ENCODE measurements around the gene MROH2A.

MROH2A gene

GRCh38 chr2:233773854-233774253 is 4.3 kb upstream of the MROH2A start:
- no peaks in the 10 kb centered on the region for H3K36me3 ChIP-seq (ENCODE audit: control insufficient read depth, low read length)

DNA sequence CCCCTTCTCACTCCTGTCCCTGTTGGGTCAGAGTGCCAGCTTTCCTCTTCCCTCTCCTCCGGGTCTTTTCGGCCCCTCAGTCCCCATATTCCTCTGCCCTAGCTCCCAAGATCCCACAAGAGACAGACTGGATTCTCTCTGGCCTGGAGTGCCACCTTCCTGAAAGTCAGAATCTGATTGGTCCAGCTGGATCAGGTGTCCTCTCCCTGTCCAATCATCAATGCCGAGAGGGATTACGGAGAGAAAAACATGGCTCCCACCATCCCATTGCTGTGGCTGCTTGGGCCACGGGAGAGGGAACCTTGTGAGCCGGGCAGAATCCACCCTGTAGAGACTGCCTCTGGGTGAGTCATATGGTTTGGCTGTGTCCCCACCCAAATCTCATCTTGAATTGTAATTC is 2.7 kb upstream of the MROH2A start:
- Histone ChIP-seq H3K4me3 (ENCODE audit: low read length) (no peak overlapping the region), H3K9me2 (replicated peaks; ENCODE audit: control insufficient read depth, low read length) (no peaks in the 10 kb centered on the region), H3K9me3 (ENCODE audit: control insufficient read depth, insufficient read depth, low read length) (peaks cover 2% of the 10 kb centered on the region; the same call in 1 of the 2 replicates)

More at GRCh38 chr2:233773854-233774253, 4.3 kb upstream of the MROH2A start:
- Histone ChIP-seq H3K4me3 (ENCODE audit: low read length) (no peak overlapping the region), H3K9me2 (replicated peaks; ENCODE audit: control insufficient read depth, low read length) (no peaks in the 10 kb centered on the region), H3F3A (ENCODE audit: control insufficient read depth, insufficient read depth) (no peaks in the 10 kb centered on the region), H4K20me1 (ENCODE audit: control insufficient read depth, insufficient read depth, low read depth, low read length) (no peaks in the 10 kb centered on the region), H3K27ac (ENCODE audit: low read depth, low read length) (no peak overlapping the region), H3K4me1 (ENCODE audit: control insufficient read depth, low read length) (no peaks in the 10 kb centered on the region), H3K4me2 (ENCODE audit: low read length) (no peak overlapping the region), H3K27me3 (ENCODE audit: control insufficient read depth, low read length) (no peaks in the 10 kb centered on the region), H3K79me2 (ENCODE audit: control insufficient read depth, low read length) (no peaks in the 10 kb centered on the region), H3K9me3 (ENCODE audit: control insufficient read depth, insufficient read depth, low read length) (peaks cover 2% of the 10 kb centered on the region; the same call in 1 of the 2 replicates)
- TF ChIP-seq EZH2phosphoT487 (IDR thresholded peaks at IDR 0.05; ENCODE audit: borderline replicate concordance, low read length) (no peak), CTCF (IDR thresholded peaks at IDR 0.05; ENCODE audit: low read depth, low read length, poor library complexity, severe bottlenecking) (no peak)

DNA sequence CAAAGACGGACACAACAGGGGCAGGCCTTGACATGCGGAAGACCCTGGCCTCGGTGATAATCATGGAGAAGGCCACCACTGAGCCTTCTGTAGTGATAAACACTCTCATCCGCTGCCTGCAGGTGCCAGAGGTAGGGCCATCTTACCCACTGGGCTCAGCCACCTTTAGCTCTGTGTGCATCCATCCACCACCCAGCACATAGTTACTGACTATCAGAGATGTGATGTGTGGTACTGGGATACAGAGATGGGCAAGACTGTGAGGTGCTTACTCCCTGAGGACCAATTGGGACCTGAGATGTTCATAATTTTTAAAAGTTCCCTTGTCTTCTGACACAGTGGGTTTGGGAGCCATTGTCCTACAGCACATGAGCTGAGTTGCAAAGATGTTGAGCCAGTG is 1.6 kb downstream of the MROH2A start:
- peaks cover 2% of the 10 kb centered on the region; the same call in 1 of the 2 replicates for H3K9me3 ChIP-seq (ENCODE audit: control insufficient read depth, insufficient read depth, low read length)
- no peaks in the 10 kb centered on the region for H3K9me2 ChIP-seq (replicated peaks; ENCODE audit: control insufficient read depth, low read length)
- no peak overlapping the region for H3K4me2 ChIP-seq (ENCODE audit: low read length)
- H3K27me3 ChIP-seq (ENCODE audit: control insufficient read depth, low read length) = 0 out of 2 replicates have a peak, but pooled peaks cover 2% of the 10 kb centered on the region
- no peaks in the 10 kb centered on the region for H3K79me2 ChIP-seq (ENCODE audit: control insufficient read depth, low read length)
- TF ChIP-seq CTCF (IDR thresholded peaks at IDR 0.05; ENCODE audit: low read depth, low read length, poor library complexity, severe bottlenecking) = no peak
- TF ChIP-seq EZH2phosphoT487 (IDR thresholded peaks at IDR 0.05; ENCODE audit: borderline replicate concordance, low read length) = no peak
- H3K27ac ChIP-seq (ENCODE audit: low read depth, low read length) = no peak overlapping the region
- no peaks in the 10 kb centered on the region for H3K4me1 ChIP-seq (ENCODE audit: control insufficient read depth, low read length)
- H4K20me1 ChIP-seq (ENCODE audit: control insufficient read depth, insufficient read depth, low read depth, low read length) = no peaks in the 10 kb centered on the region
- no peak overlapping the region for H3K4me3 ChIP-seq (ENCODE audit: low read length)
- no peaks in the 10 kb centered on the region for H3F3A ChIP-seq (ENCODE audit: control insufficient read depth, insufficient read depth)
- no peaks in the 10 kb centered on the region for H3K36me3 ChIP-seq (ENCODE audit: control insufficient read depth, low read length)

More for the DNA sequence above, 2.7 kb upstream of the MROH2A start:
- Histone ChIP-seq H3K27ac (ENCODE audit: low read depth, low read length) (no peak overlapping the region), H3F3A (ENCODE audit: control insufficient read depth, insufficient read depth) (no peaks in the 10 kb centered on the region), H3K4me1 (ENCODE audit: control insufficient read depth, low read length) (no peaks in the 10 kb centered on the region), H3K4me2 (ENCODE audit: low read length) (no peak overlapping the region), H4K20me1 (ENCODE audit: control insufficient read depth, insufficient read depth, low read depth, low read length) (no peaks in the 10 kb centered on the region), H3K27me3 (ENCODE audit: control insufficient read depth, low read length) (no peaks in the 10 kb centered on the region), H3K79me2 (ENCODE audit: control insufficient read depth, low read length) (no peaks in the 10 kb centered on the region), H3K36me3 (ENCODE audit: control insufficient read depth, low read length) (no peaks in the 10 kb centered on the region)
- TF ChIP-seq CTCF (IDR thresholded peaks at IDR 0.05; ENCODE audit: low read depth, low read length, poor library complexity, severe bottlenecking) (no peak), EZH2phosphoT487 (IDR thresholded peaks at IDR 0.05; ENCODE audit: borderline replicate concordance, low read length) (no peak)

Data from DOHH2 (cell line).